ENCODE data around the gene FANCL.

FANCL gene

GRCh38 chr2:58163913-58164312 is 77.2 kb downstream of the FANCL start:
- TF ChIP-seq POLR2AphosphoS5 (IDR thresholded peaks at IDR 0.05; ENCODE audit: low read depth) (no peak), REST (IDR thresholded peaks at IDR 0.05; ENCODE audit: insufficient replicate concordance, low read depth) (no peak), GABPA (IDR thresholded peaks at IDR 0.05; ENCODE audit: low read depth) (no peak), CTCF (IDR thresholded peaks at IDR 0.05; ENCODE audit: insufficient read depth, low read length) (no peak), SPI1 (IDR thresholded peaks at IDR 0.05; ENCODE audit: borderline replicate concordance, low read depth) (no peak)
- Histone ChIP-seq H3K27ac (replicated peaks) (no peak overlapping the region), H3K4me3 (replicated peaks; ENCODE audit: insufficient read depth, low read length) (no peak overlapping the region), H3K27me3 (ENCODE audit: insufficient read depth, poor library complexity, severe bottlenecking) (no peaks in the 10 kb centered on the region)
- no peak for DNase-seq (ENCODE audit: low read depth in 1 of 2, low spot score in 1 of 2)

GRCh38 chr2:58158481-58158880 is 82.6 kb downstream of the FANCL start:
- TF ChIP-seq GABPA (IDR thresholded peaks at IDR 0.05; ENCODE audit: low read depth) (no peak), POLR2AphosphoS5 (IDR thresholded peaks at IDR 0.05; ENCODE audit: low read depth) (no peak), CTCF (IDR thresholded peaks at IDR 0.05; ENCODE audit: insufficient read depth, low read length) (no peak), REST (IDR thresholded peaks at IDR 0.05; ENCODE audit: insufficient replicate concordance, low read depth) (no peak), SPI1 (IDR thresholded peaks at IDR 0.05; ENCODE audit: borderline replicate concordance, low read depth) (no peak)
- DNase-seq (ENCODE audit: low read depth in 1 of 2, low spot score in 1 of 2) = no peak
- Histone ChIP-seq H3K4me3 (replicated peaks; ENCODE audit: insufficient read depth, low read length) (no peak overlapping the region), H3K27me3 (ENCODE audit: insufficient read depth, poor library complexity, severe bottlenecking) (no peaks in the 10 kb centered on the region), H3K27ac (replicated peaks) (no peak overlapping the region)

GRCh38 chr2:58157754-58158153 is 83.4 kb downstream of the FANCL start:
- H3K4me3 ChIP-seq (replicated peaks; ENCODE audit: insufficient read depth, low read length) = no peak overlapping the region
- H3K27me3 ChIP-seq (ENCODE audit: insufficient read depth, poor library complexity, severe bottlenecking) = no peaks in the 10 kb centered on the region
- no peak for TF ChIP-seq SPI1 (IDR thresholded peaks at IDR 0.05; ENCODE audit: borderline replicate concordance, low read depth)
- no peak for TF ChIP-seq POLR2AphosphoS5 (IDR thresholded peaks at IDR 0.05; ENCODE audit: low read depth)
- TF ChIP-seq REST (IDR thresholded peaks at IDR 0.05; ENCODE audit: insufficient replicate concordance, low read depth) = no peak
- TF ChIP-seq GABPA (IDR thresholded peaks at IDR 0.05; ENCODE audit: low read depth) = no peak
- no peak for TF ChIP-seq CTCF (IDR thresholded peaks at IDR 0.05; ENCODE audit: insufficient read depth, low read length)
- no peak overlapping the region for H3K27ac ChIP-seq (replicated peaks)
- no peak for DNase-seq (ENCODE audit: low read depth in 1 of 2, low spot score in 1 of 2)

Data from HL-60 (cell line).